Loucy (cell line): ENCODE measurements around the gene SLC45A3.

Source experiments
- EZH2phosphoT487 ChIP-seq: fragments of 200-600 bp; IDR thresholded peaks from 2 replicates; pipeline ENCODE4 v1.6.1; 2018; ENCODE audit warnings: antibody characterized with exemption, mild to moderate bottlenecking, moderate library complexity, borderline replicate concordance
- TF ChIP-seq, protein P1 (sequence below): fragments of 200-600 bp; sonication (generic); conservative IDR thresholded peaks from 2 replicates; pipeline ENCODE4 v1.5.1; 2014; ENCODE audit warnings: mild to moderate bottlenecking, antibody characterized with exemption, low read length

GRCh38 chr1:205631768-205632668, 48.3 kb downstream of the SLC45A3 start, which contains the start of gene ELK4:
- TF ChIP-seq, protein P1, sequence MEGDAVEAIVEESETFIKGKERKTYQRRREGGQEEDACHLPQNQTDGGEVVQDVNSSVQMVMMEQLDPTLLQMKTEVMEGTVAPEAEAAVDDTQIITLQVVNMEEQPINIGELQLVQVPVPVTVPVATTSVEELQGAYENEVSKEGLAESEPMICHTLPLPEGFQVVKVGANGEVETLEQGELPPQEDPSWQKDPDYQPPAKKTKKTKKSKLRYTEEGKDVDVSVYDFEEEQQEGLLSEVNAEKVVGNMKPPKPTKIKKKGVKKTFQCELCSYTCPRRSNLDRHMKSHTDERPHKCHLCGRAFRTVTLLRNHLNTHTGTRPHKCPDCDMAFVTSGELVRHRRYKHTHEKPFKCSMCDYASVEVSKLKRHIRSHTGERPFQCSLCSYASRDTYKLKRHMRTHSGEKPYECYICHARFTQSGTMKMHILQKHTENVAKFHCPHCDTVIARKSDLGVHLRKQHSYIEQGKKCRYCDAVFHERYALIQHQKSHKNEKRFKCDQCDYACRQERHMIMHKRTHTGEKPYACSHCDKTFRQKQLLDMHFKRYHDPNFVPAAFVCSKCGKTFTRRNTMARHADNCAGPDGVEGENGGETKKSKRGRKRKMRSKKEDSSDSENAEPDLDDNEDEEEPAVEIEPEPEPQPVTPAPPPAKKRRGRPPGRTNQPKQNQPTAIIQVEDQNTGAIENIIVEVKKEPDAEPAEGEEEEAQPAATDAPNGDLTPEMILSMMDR, result peak; percentile 62
- no peak for TF ChIP-seq EZH2phosphoT487
